GM18519 (cell line): ENCODE measurements around the gene GALNTL6.

Source experiments
- ATAC-seq: cut with Tn5 transposase; IDR thresholded peaks from one replicate; pipeline ENCODE4 v1.9.1; 2021; ENCODE audit warnings: mild to moderate bottlenecking, moderate library complexity; ENCODE audit not compliant: unreplicated experiment, low FRiP score

Gene GALNTL6

DNA sequence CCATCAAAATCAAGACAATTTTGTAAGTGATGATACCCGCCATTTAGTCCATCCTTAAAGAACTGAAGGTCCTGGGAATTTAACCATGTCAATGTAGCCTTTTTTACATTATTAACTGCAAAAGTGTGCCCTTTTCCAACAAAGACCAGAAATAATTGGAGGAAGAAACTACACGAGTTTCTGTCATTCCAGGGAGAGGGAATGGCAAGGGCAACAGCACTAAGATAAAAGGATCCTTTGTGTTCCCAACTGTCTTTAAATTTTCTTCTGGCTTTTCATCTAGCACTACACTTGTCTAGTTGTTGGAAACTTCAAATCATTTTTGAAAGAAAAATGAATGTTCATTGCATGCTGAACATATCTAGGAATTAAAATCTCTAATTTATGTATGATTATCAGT lies 286.2 kb downstream of the GALNTL6 start:
- no peak for ATAC-seq

DNA sequence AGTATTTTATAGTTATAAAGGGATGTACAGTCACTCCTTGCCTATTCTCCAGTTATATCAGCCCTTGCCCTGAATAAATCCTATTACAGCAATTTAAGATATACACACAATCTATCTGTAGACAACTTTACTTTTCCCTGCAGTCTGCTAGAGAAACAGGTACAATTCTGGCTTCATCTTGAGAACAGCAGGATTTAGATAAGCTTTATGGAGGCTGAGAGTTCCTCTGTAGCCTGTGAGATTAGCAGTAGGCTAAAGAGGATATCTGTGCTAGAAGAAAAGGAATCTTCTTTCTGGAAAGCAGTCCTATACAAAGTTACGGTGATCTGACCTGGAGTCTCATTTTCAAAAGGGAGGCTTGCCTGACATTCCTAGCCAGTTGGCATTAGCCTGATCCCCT lies 290.3 kb downstream of the GALNTL6 start:
- ATAC-seq: no peak

DNA sequence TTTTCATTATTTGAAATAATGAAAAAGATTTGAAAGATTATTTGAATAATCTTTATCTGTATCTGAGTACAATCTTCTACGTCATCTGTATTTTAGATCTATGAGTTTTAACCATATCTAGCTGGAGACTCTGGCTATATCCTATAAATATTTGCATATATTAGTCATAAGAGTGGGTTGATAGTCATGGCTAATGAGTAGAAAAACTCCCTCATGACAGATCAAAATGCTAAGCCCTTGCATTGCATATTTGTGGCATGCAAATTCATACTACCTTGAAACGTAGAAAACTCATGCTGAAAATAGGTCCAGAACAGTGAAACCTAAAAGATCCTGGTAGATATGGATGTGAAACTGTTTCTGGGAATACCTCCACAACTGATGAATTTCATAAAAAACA lies 291.3 kb downstream of the GALNTL6 start:
- ATAC-seq: no peak

DNA sequence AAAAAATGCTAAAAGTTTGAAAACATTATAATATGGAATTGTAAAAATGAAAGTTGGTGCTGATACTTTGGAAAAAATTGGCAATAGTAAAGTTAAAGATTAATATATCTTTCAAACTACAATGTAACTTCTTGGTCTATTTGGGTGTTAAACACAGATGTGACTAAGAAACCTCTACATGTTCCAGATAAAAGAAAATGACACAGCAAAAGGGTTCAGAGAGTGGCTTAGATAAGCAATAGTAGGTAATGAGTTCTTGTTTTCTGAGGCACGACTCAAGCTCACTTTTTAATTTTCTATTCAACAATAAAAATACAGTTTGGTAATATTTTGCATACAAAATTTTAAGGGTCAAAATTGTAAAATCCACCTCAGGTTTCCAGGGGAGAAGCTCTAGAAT lies 292.7 kb downstream of the GALNTL6 start:
- ATAC-seq: no peak

DNA sequence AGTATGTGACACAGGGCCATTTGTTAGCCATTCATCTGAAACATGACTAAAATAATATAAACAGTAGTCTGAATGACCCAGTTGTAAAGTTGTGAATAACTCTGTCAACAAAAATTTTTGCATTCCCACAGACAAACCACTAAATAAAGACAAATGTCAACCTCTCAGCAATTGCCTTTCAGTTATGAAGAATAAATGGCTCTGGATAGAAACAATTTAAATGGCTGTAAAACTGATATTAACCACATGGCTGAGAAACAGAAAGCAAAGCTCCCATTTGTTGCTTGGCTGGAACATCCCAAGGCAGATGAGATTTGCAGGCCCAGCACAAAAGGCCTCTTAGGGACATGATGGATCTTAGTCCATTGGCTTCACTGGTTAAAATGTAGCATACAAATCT lies 296.3 kb downstream of the GALNTL6 start:
- no peak for ATAC-seq

DNA sequence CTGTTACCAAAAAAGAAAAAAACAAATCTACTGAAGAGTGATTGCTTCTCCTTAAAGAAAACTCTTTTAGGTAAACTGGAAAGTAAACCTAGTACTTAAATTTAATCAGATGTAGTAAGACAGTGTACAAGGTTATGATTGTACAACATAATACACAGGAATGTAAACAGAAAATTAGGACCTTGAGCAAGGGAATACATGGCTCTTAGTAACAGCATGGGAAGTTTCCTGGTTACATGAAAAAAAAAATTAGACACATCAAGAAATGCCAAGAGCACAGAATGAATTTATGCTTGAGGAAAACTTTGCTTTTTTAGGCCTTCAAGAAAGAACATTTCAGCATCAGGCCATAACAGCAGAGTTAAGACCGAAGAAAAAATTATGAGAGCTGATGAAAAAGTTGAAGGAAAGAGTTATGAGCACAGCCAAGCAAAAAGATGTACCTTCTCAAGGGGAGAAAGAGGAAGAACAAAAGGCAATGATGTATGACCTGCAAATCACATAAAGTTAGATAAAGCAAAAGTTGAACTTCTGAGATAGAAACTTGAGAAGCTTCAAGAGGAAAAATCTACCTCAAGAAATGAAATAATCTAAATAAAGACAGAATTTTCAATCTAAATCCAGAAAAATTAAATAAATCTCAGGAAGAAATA lies 311.6 kb downstream of the GALNTL6 start:
- no peak for ATAC-seq

DNA sequence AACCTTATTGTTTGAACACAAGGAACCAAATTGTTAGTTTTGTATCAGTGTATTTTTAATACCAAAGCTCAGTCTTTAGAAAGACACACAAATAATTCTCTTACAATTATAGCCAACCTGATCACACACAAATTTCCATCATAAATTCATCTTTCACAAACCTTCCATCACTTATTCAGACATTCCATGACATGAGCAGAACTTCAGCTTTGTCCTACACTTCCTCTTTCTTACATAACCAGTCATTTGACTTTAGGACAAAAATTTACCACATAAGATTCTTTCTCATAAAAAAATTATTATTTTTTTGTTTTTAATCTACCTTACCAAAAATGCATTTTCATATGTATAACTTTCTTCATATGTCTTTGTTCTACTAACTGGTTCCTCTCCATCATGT lies 312.2 kb downstream of the GALNTL6 start:
- ATAC-seq: no peak

DNA sequence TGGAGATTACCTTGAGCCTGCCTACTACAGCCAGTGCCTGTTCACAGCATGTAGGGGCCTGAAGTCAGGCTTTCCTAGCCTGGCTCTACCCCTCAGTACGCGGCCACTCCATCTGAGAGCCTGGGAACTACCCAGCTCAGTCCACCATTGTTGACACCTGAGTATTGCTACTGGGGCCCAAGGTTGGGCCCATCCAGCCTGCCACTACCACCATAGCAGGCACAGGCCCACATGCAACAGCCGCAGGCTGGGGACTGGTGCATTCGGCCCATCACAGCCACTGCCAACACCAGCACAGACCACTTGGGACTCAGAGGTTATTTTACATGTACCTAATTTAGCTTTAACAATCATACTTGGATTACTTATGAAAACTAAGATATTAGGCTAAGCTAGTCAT lies 314.0 kb downstream of the GALNTL6 start:
- no peak for ATAC-seq

DNA sequence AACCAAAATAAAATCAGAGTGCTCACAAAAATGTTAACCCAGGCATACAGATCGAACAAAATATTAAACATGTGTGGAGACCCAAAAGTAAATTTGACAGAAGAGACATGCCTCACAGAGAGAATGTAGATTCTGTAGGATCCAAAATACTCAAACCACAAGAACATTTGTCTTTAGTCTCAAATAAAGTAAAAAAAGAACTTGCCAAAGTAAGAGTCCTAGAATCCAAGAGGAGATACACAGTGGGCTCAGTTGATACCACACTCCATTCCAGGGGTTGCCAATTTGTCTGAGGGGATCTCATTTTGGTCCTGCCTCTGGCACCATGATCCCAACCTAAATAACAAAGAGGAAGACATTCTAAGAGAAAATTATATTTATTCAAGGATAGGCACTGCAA lies 316.4 kb downstream of the GALNTL6 start:
- no peak for ATAC-seq

DNA sequence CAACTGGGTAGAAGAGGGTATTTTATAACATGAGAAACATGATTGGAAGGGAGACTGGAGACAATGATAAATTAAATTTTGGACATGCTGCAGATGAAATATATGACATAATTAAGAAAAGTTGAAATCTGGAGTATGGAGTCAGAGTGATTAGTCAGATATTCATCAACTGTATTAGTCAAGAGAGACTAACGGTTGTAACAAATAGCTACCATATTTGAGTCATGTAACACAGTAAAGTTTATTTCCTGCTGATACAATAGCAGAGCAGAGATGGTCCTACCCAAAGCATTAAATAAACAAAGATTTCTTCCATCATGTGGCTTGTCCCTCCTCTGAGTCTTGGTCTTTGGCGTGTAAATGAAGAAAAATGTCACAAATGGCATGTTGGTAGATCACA lies 321.3 kb downstream of the GALNTL6 start:
- no peak for ATAC-seq

DNA sequence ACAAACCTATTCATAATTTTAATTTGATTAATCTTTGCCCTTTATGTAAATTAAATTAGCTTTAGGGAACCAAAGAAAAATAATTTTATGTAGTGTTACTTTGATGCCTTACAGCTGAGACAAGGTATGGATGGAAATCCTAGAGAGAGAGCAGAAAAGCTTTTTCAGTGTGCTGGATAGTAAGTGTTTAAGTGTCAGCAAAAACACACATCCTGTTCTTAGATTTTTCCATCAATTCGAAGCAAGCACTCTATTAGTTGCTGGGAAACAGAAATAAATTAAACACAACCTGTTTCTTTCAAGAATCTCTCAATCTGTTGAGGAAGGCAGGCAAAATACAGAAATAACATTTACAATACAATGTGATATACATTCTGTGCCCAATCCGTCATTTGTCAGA lies 327.8 kb downstream of the GALNTL6 start:
- no peak for ATAC-seq

DNA sequence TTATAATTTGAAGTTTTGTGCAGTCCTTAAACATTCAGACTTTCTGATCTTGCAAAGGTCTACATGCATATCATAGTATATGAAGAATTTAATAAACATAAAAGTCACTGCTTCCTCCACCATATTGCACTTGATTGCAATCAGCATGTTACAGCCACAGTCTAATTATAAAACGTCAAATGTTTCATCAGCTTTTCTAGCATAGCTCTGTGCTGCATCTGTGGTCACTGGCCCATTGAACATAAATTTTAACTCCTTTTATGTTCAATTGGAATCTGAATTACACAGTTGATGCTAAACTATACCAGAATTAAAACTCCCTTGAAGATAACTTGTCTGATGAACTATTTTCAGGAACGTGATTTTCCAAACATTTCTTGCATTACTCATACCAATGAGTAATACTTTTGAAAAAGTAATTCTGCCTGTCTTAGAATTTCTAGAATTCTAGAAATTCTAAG lies 329.1 kb downstream of the GALNTL6 start:
- no peak for ATAC-seq

DNA sequence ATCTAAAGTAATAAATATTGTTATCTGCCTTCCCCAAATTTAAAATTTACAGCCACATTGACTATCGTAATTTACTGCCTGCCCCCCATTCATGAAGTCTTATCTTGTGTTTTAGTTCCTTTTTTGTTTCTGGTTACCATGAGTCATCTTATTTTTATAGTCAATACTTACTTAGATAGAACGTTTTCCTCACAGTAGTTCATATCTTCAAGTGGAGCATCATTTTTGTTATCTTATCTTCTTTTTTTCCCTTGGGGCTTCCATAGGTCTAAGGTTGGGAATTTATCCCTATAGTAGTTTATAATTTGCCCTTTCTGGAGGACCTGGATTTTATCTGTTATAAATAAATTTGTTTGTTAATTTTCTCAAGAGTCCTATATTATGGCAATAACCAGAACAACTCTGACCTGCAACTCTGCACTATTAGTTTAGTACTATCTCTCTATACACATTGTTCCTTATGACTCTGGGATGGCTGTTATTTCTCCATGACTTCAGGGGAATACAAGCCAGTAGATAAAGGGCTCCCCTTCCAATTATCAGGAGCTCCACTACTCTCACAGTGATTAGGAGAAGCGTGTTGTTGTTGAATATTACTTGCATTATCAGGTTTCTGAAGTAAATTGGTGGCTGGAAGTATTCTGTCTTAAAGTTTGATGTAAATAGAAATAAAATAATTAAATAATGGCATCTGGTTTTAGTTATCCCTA lies 330.6 kb downstream of the GALNTL6 start:
- no peak for ATAC-seq

DNA sequence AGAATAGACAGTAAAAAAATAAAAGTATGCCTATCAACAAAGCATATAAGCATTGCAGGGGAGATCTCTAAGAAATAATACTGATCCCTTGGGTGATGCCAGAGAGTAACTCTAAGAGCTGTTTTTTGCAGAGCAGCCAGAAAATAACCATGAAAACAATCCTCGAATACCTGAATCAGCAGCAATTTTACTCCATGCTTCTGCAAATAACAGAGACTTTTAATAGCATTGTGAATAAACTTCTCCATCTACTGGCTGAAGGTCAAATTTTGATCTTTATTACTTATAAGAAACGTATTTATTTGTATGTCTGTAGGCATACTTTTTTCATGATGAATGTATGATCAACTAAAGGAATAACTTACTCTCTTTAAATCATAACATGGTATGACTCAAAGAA lies 334.5 kb downstream of the GALNTL6 start:
- no peak for ATAC-seq

DNA sequence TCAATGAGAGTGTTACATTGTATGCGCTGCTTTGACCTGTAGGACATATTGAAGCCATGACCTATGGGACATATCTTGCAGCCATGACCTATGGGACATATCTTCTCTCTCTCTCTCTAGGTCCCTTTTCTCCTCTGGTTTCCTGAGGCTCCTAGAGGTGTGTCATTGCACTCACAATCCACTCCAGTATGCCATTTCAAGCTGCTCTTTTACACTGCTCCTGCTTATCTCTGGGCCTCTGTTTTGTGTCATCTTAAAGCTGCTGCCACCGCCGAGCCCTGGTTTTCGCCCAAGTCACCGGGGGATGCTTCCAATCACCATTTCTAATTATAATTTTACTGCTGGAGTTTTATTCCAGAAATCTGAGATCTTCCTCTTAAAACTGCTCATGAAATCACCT lies 336.1 kb downstream of the GALNTL6 start:
- no peak for ATAC-seq

DNA sequence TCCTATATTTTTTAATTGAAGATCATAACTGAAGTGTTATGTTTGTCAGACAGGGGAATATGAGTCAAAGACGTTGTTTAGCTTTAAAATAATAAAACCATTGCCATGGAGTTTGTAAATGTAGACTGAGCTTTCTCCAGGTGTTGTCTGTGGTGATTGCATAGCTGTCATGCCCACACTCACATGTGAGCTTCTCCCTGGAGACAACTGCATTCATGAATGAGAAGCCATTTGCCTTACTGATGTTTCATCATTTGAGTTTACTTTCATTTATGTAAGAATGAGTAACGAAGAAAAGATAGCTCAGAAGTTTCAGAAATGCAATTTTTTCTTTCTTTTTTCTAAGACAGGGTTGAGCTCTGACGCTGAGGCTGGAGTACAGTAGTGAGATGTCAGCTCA lies 339.1 kb downstream of the GALNTL6 start:
- no peak for ATAC-seq

DNA sequence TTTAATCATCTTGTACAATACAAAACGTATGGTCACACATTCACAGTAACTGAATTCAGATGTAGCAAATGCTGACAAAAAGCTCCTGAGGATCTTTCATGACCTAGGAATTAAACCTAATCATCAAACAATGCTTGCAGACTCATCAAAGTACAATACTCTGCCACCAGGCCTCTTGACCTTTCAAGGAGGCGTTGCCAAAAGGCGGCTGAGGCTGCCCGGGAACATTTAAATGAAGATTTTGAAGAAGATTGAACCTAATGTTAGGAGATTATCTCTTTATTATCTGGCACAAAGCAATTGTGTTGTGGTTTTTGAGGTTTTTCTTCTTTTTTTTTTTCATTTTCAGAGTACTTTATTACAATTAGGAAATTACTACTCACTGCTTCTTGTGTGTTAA lies 340.5 kb downstream of the GALNTL6 start:
- ATAC-seq: no peak

DNA sequence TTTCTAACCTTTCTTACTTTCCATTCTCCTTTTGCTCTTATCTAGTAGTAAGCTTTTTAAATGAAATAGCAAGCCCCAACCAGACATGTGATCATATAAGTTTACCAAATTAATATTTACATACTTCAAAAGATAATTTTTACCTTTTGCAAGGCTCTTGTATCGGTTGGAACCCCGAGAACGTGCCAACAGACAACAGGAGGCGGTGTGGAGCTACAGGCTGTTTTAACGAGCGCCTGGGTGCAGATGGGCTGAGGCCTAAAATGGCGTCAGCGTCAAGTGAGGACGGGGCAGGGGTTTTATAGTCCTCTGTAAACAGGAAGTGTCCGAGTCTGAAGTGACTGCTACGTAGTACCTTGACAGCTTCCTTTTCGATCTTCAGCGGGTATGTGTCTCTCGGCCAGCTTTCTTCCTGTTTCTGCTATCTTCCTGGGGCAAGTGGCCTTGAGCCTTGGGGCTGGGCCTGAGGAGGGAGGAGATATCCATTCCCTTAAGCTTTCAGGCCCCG lies 342.7 kb downstream of the GALNTL6 start:
- no peak for ATAC-seq

DNA sequence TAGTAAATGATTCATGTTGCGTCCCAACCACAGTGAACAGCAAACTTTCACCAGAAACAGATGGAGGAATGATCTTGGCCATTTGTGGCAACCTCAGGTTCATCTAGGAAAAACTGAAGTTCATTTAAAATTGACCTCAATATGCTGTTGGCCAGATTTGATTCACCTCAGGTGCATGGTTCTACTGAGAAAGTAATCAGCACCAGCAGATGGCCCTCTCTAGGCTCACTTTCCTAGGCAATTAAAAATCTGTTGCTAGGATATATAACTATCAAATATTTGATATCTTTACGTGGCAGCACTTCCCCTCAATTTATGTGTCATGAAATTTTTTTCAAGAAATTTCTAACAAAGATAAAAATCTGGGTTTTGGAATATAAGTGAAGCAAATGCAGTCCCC lies 344.7 kb downstream of the GALNTL6 start:
- ATAC-seq: no peak

DNA sequence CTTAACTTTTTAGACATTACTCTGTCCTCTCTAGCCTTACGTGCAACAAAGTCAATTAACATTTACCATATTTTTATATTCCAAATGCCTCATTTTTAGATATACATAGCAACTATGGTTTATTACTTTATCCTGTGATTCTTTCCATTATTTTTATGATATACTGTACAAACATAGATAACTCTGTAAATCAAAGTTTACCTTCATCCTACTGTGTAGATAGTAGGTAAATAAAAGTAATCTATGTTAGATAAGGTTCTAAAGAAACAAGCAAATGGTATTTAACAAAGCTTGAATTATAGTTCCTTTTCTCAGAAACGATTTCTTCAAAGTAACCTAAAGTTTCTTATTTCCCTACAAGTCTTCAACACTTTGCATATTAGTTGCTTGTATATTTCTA lies 350.0 kb downstream of the GALNTL6 start:
- ATAC-seq: no peak

DNA sequence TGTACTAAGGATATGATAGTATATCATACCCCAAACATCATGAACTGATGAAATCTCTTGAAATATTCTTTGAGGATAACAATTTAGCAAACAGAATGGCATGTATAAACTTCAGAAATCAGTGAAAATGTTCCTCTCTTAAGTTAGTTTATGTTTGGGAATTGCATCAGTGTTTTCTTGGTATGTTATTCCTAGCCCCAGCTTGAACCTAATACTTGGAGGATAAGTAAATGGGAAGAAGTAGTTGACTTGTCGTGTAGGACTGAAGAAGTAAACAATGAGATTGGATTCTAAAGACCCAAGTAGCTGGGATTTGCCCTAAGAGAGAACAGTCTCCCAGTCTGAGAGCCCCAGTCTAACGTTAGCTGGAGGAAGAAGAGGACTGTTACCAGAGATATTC lies 355.7 kb downstream of the GALNTL6 start:
- ATAC-seq: no peak

DNA sequence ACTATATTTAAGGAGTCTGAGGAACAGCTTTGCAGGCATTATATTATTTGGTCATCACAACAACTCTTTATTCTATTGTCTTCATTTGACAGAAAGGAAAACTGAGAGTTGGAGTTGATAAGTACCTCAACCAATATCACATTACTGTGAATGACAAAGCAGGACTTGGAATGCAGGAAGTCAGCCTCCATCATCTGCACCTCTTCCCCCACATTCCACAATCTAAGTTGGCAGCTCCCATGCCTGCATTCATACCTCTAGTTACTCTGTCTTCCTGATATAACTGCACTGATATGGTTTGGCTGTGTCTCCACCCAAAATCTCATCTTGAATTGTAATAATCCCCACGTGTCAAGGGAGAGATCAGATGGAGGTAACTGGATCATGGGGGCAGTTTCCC lies 356.7 kb downstream of the GALNTL6 start:
- no peak for ATAC-seq
